Epithelial cell of esophagus (primary cell): Measurements from ENCODE around the gene TANK.

ENCODE experiments used
- DNase-seq: peaks from one replicate; pipeline ENCODE4 v3.0.0; 2010; ENCODE audit warnings: low read depth
- H3K4me3 ChIP-seq: 2 replicates; pipeline ENCODE4 v1.5.1; 2011; ENCODE audit warnings: mild to moderate bottlenecking, low read length, control low read depth
- CTCF ChIP-seq: IDR thresholded peaks from 2 replicates; pipeline ENCODE4 v1.5.1; 2011; ENCODE audit warnings: low read depth, mild to moderate bottlenecking, low read length, control low read depth, inconsistent platforms; ENCODE audit not compliant: insufficient read depth; ENCODE audit errors: missing control alignments

TANK gene

GRCh38 chr2:161133366-161133765 lies 26.9 kb upstream of the TANK start:
- no peak for DNase-seq
- no peak for TF ChIP-seq CTCF
- no peak overlapping the region for H3K4me3 ChIP-seq

- no peak for TF ChIP-seq CTCF
- DNase-seq: peak; percentile 18
- H3K4me3 ChIP-seq: no peak overlapping the region
Observed at GRCh38 chr2:161134547-161135518, 25.4 kb upstream of the TANK start.

- no peak overlapping the region for H3K4me3 ChIP-seq
- TF ChIP-seq CTCF: no peak
- no peak for DNase-seq
Observed at GRCh38 chr2:161135951-161136593, 24.2 kb upstream of the TANK start.

GRCh38 chr2:161136696-161137324 lies 23.4 kb upstream of the TANK start:
- no peak overlapping the region for H3K4me3 ChIP-seq
- DNase-seq: peak; percentile 35
- no peak for TF ChIP-seq CTCF

- H3K4me3 ChIP-seq: no peak overlapping the region
- no peak for TF ChIP-seq CTCF
- DNase-seq: peak; percentile 15
Observed at GRCh38 chr2:161138429-161138828, 21.8 kb upstream of the TANK start.

- peak; percentile 19 for DNase-seq
- H3K4me3 ChIP-seq: no peak overlapping the region
- TF ChIP-seq CTCF: no peak
Observed at GRCh38 chr2:161139098-161139987, 20.9 kb upstream of the TANK start.
